KMS-11 (cell line): ENCODE measurements around the gene DSC3.

Experiments used
- H2AFZ ChIP-seq: fragments of 200-600 bp; sonication (generic); 2 replicates; pipeline ENCODE4 v1.6.1; 2016; ENCODE audit warnings: antibody characterized with exemption, mixed run types, low read depth
- H3K27ac ChIP-seq: fragments of 200-600 bp; sonication (generic); 2 replicates; pipeline ENCODE4 v1.6.1; 2016; ENCODE audit warnings: mild to moderate bottlenecking, mixed run types
- H3K27me3 ChIP-seq: fragments of 200-600 bp; sonication (generic); 2 replicates; pipeline ENCODE4 v1.6.1; 2017; ENCODE audit warnings: mild to moderate bottlenecking, low read depth, mixed run types, moderate library complexity; ENCODE audit not compliant: insufficient read depth
- H3K36me3 ChIP-seq: fragments of 200-600 bp; sonication (generic); 2 replicates; pipeline ENCODE4 v1.6.1; 2017; ENCODE audit warnings: mild to moderate bottlenecking, mixed run types; ENCODE audit not compliant: insufficient read depth
- H3K4me1 ChIP-seq: fragments of 200-600 bp; sonication (generic); 2 replicates; pipeline ENCODE4 v1.6.1; 2016; ENCODE audit warnings: mild to moderate bottlenecking, low read depth, mixed run types; ENCODE audit not compliant: poor library complexity, severe bottlenecking
- H3K4me2 ChIP-seq: fragments of 200-600 bp; sonication (generic); 2 replicates; pipeline ENCODE4 v1.7.0; 2016; ENCODE audit warnings: mild to moderate bottlenecking, mixed run types
- H3K4me3 ChIP-seq: fragments of 200-600 bp; sonication (generic); IDR thresholded peaks from 2 replicates; pipeline ENCODE4 v1.6.1; 2017; ENCODE audit warnings: low read depth, low read length, mixed read lengths; ENCODE audit not compliant: insufficient read depth
- H3K79me2 ChIP-seq: fragments of 200-600 bp; sonication (generic); 2 replicates; pipeline ENCODE4 v1.6.1; 2016; ENCODE audit warnings: low read depth, mixed run types; ENCODE audit not compliant: insufficient read depth
- H3K9ac ChIP-seq: fragments of 200-600 bp; sonication (generic); 2 replicates; pipeline ENCODE4 v1.6.1; 2016; ENCODE audit warnings: mild to moderate bottlenecking, mixed run types
- H4K20me1 ChIP-seq: fragments of 200-600 bp; sonication (generic); 2 replicates; pipeline ENCODE4 v1.6.1; 2016; ENCODE audit warnings: mild to moderate bottlenecking, mixed run types; ENCODE audit not compliant: insufficient read depth
- TF ChIP-seq, protein P1 (sequence below): fragments of 200-600 bp; sonication (generic); conservative IDR thresholded peaks from 2 replicates; pipeline ENCODE4 v1.6.1; 2017; ENCODE audit warnings: low read depth, mild to moderate bottlenecking, antibody characterized with exemption, low read length, moderate library complexity, mixed read lengths

DSC3 gene

DNA sequence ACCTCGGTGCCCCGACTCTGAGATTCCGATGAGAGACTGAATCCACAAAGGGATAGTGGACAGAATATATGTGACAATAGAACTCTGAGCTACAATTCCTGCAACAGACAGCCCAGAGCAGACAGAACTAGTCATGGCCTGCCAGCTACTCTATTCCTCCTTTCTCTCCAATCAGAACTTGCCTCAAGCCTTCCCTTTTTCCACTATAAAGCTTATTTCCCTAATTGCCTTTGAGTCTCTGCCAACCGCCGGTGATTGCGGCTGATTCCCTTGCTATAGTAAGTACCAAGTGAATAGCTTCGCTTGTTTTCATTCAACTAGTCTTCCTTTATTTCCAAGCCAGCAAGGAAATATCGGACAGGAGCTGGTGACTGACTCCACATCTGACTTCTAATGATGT lies 96.8 kb downstream of the DSC3 start:
- H3K27me3 ChIP-seq: no peaks in the 10 kb centered on the region
- H4K20me1 ChIP-seq: no peaks in the 10 kb centered on the region
- TF ChIP-seq, protein P1, sequence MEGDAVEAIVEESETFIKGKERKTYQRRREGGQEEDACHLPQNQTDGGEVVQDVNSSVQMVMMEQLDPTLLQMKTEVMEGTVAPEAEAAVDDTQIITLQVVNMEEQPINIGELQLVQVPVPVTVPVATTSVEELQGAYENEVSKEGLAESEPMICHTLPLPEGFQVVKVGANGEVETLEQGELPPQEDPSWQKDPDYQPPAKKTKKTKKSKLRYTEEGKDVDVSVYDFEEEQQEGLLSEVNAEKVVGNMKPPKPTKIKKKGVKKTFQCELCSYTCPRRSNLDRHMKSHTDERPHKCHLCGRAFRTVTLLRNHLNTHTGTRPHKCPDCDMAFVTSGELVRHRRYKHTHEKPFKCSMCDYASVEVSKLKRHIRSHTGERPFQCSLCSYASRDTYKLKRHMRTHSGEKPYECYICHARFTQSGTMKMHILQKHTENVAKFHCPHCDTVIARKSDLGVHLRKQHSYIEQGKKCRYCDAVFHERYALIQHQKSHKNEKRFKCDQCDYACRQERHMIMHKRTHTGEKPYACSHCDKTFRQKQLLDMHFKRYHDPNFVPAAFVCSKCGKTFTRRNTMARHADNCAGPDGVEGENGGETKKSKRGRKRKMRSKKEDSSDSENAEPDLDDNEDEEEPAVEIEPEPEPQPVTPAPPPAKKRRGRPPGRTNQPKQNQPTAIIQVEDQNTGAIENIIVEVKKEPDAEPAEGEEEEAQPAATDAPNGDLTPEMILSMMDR: no peak
- H3K79me2 ChIP-seq: no peaks in the 10 kb centered on the region
- H3K27ac ChIP-seq: no peak overlapping the region
- no peaks in the 10 kb centered on the region for H3K4me1 ChIP-seq
- no peak overlapping the region for H3K4me2 ChIP-seq
- no peak overlapping the region for H3K9ac ChIP-seq
- H2AFZ ChIP-seq: no peak overlapping the region
- no peaks in the 10 kb centered on the region for H3K36me3 ChIP-seq
- no peak overlapping the region for H3K4me3 ChIP-seq

DNA sequence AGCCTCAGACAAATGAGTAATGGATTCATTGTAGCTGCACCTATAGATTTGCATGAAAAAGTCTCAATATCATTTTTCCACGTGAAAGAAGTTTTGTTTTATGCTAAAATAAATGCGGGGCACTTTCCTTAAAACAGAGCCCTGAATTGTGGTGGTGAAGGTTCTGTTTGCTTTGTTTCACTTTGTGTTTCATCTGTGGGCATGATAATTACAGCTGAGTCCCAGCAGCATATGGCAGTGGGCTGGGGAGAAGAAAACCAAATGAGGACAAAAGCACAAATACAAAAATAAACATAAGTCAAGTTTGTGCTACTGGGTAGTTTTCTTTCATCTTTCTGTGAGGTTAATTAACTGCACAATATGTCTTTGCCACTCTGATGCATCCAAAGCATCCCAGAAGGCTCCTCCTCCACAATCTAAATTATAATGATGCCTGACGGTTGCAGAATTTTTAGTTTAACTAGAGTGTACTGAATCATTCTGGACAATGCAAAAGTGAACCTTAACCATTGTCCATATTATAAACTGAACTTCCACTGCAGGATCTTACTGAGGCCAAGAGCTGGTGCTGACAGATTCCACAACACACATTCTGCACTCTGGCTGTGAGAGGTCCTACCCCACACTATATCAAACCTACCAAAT lies 97.6 kb downstream of the DSC3 start:
- H3K4me2 ChIP-seq: no peak overlapping the region
- H3K79me2 ChIP-seq: no peaks in the 10 kb centered on the region
- H3K27ac ChIP-seq: no peak overlapping the region
- TF ChIP-seq, protein P1: no peak
- no peaks in the 10 kb centered on the region for H3K36me3 ChIP-seq
- no peaks in the 10 kb centered on the region for H4K20me1 ChIP-seq
- H3K27me3 ChIP-seq: no peaks in the 10 kb centered on the region
- H3K4me3 ChIP-seq: no peak overlapping the region
- no peak overlapping the region for H3K9ac ChIP-seq
- H3K4me1 ChIP-seq: no peaks in the 10 kb centered on the region
- H2AFZ ChIP-seq: no peak overlapping the region

DNA sequence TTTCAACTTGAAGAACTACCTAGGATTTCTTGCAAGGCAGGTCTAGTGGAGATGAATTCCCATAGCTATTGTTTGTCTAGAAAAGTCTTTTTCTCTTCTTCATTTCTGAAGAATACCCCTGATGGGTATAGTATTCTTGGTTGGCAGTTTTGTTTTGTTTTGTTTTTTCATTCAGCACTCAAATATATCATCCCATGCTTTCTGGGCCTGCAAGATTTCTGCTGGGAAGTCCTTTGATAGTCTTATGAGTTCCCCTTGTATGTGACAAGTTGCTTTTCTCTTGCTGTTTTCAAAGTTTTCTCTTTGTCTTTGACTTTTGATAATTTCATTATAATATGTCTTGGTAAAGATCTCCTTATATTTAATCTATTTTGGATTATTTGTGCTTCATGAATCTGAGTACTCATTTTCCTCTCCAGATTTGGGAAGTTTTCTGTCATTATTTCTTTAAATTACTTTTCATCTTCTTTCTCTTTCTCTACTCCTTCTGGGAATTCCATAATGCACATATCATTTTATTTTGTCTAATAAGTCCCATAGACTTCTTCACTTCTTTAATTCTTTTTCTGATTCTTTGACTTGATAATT lies 101.5 kb downstream of the DSC3 start:
- Histone ChIP-seq H3K27me3 (no peaks in the 10 kb centered on the region), H3K4me1 (no peaks in the 10 kb centered on the region), H3K36me3 (no peaks in the 10 kb centered on the region), H2AFZ (no peak overlapping the region), H3K4me2 (no peak overlapping the region), H3K4me3 (no peak overlapping the region), H3K27ac (no peak overlapping the region), H3K79me2 (no peaks in the 10 kb centered on the region), H4K20me1 (no peaks in the 10 kb centered on the region), H3K9ac (no peak overlapping the region)
- TF ChIP-seq, protein P1: no peak
